ENCODE data around the gene SMO. TPM values are rescaled to one million over a fixed set of nuclear protein-coding genes. Genes with fewer than 3 reads are reported as not detected.

The SMO gene
- total RNA-seq, 1 experiment from 2014 or later, result 12.8 TPM

GRCh38 chr7:129208667-129209066, 20.2 kb downstream of the SMO start:
- Histone ChIP-seq H3K36me3 (ENCODE audit: control insufficient read depth in 1 of 2, insufficient read depth in 2 of 2, low read length in 2 of 2) (no peaks in the 10 kb centered on the region), H3K9ac (ENCODE audit: low read length) (no peak overlapping the region), H3K9me2 (ENCODE audit: insufficient read depth) (no peaks in the 10 kb centered on the region), H3K4me2 (ENCODE audit: low read length) (no peak overlapping the region), H3K4me3 (replicated peaks in 1 of 2; ENCODE audit: low read depth in 1 of 2, low read length in 2 of 2) (no peak overlapping the region), H4K20me1 (ENCODE audit: insufficient read depth) (no peaks in the 10 kb centered on the region), H2AFZ (ENCODE audit: low read depth, low read length, poor library complexity, severe bottlenecking) (no peak overlapping the region), H3K27me3 (ENCODE audit: insufficient read depth, low read length) (no peaks in the 10 kb centered on the region), H3K27ac (ENCODE audit: low read depth, low read length) (no peak overlapping the region), H3K9me3 (ENCODE audit: control insufficient read depth in 1 of 2, insufficient read depth in 1 of 2, low read depth in 1 of 2, low read length in 2 of 2) (no peaks in the 10 kb centered on the region), H3K4me1 (ENCODE audit: control insufficient read depth in 1 of 2, insufficient read depth in 2 of 2, low read length in 2 of 2) (no peaks in the 10 kb centered on the region), H3K79me2 (ENCODE audit: insufficient read depth, low read length) (no peaks in the 10 kb centered on the region)
- POLR2A ChIA-PET, result no interaction called here
- DNase-seq (ENCODE audit: low read depth, low spot score), result no peak
- BruUV-seq (replicated peaks), result no TSS peak
- CTCF ChIA-PET, result interaction anchor here (5.0 kb wide), 1 partner anchor 46 kb away, joined by 45 read pairs; no protein-coding TSS in a partner anchor
- TF ChIP-seq ATF3 (IDR thresholded peaks at IDR 0.05) (no peak), ELF1 (IDR thresholded peaks at IDR 0.05; ENCODE audit: borderline replicate concordance, low read depth) (no peak), CBX3 (IDR thresholded peaks at IDR 0.05; ENCODE audit: low read depth) (no peak), JUND (IDR thresholded peaks at IDR 0.05) (no peak), REST (IDR thresholded peaks at IDR 0.05; ENCODE audit: low read depth) (no peak), ZNF274 (IDR thresholded peaks at IDR 0.05; ENCODE audit: low read depth, low read length) (no peak), SP1 (IDR thresholded peaks at IDR 0.05; ENCODE audit: low read depth) (no peak), ZFX (IDR thresholded peaks at IDR 0.05) (no peak), POLR2A (IDR thresholded peaks at IDR 0.05; ENCODE audit: borderline replicate concordance, extremely low read depth, insufficient read depth, insufficient read length) (no peak), EZH2phosphoT487 (IDR thresholded peaks at IDR 0.05; ENCODE audit: borderline replicate concordance) (no peak), ZBTB33 (IDR thresholded peaks at IDR 0.05; ENCODE audit: extremely low read depth, insufficient replicate concordance, low read length) (no peak), CEBPB (IDR thresholded peaks at IDR 0.05; ENCODE audit: low read depth) (no peak)
- intact Hi-C loops (cut with micrococcal nuclease), result no loop called here
- RAD21 ChIA-PET (ENCODE audit: low non-redundant PET in 1 of 2, low total read pairs in 2 of 2, uncharacterized antibody in 2 of 2, unreplicated experiment in 2 of 2), result no interaction called here
- no peak for ATAC-seq
